HG02588 (cell line): ENCODE measurements around the gene VAV3.
"Not testable (repeated sequence)": the region's sequence is repeated elsewhere in the genome, so short reads cannot be mapped to it uniquely, and the experiment has no call there.

Source experiments
- ATAC-seq: cut with Tn5 transposase; IDR thresholded peaks from one replicate; pipeline ENCODE4 v1.9.1; 2021; ENCODE audit warnings: mild to moderate bottlenecking, moderate library complexity; ENCODE audit not compliant: unreplicated experiment

Gene VAV3

DNA sequence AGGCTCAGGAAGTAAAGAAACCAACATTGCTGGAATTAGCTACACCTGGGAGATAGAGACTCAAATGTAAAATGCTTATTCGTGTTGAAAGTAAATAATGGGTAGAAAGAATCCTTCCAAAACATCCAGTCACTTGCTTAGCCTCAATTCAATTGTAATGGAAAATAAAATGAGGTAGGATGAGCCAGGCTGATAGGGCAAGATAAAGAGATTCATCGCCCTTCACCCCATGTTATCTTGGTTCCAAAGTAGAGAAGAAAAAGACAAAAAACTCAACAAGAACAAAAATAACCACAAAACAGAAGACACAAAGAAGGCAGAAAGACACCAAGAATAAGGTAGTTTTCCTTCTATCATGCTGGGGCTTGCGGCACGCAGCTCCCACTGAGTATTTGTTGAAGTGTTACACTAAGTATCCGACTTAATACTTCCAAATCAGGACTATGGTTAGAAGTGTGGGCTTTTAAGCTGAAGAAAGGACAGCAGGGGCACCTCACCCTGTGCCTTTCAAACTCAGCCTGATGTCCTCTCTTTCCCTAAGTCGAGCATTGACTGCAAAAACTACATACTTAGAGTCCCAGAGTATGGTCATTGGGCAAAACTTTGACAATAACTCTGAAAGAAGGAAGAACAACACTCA, 202.1 kb downstream of the VAV3 start:
- ATAC-seq: no peak

DNA sequence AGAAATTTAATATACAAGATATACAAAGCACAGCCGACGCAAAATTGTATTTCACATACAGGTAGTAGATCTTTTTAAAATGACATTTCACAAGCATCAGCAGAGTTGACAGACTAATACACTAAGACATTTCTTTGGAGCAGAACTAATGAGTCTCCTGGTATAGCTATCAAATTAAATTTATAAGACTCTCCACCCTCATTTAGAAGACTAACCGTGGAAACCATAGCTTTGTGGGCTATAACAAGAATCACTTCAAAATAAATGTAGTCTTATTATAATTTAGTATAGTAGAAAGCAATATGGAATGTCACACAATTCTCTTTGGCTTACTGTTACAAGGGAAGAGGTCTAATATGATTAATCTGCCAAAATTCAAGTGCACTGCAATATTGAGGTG, 204.9 kb downstream of the VAV3 start:
- ATAC-seq: no peak

DNA sequence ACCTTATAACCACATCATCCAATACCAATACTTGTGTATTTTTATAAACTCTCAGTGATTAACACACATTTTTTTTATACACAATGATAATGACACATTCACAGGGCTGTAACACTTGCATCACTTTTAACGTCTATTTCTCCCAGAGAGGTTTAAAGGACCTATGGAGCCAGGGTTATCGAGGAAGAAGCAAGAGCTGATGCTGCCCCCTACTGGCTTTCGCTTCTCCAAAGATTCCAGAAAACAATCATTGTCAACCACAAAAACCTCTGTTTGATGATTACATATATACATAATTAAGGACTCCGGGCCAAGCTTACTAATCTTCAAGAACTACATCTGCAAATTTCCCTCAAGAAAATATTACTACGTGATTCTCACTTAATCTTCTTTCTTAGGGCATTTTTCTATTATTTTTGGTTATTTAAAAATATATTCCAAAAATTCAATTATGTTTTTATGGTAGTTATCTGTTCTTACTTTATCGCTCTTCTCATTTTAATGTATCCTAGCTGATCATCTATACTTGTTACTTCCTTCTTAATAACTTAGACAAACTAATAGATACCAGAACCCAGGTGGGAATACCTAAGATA, 214.5 kb downstream of the VAV3 start:
- ATAC-seq: no peak

DNA sequence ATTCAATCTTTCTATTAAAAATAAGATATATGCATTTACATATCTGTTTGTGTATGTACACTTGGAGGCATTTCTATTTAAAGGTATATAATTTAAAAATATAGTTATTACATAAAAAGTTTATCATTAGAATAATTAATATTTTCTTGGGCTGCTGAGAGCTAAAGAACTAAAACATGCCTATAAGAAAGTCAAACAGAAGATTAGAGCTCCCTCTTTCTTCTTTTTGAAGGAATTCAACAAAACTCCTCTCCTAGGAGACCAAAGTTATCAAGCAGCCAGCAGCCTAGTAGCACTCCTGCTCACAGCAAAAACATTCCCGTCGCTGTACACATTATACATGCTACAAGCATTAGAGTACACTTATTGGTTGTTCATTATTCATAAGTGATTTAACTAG, 216.4 kb downstream of the VAV3 start:
- no peak for ATAC-seq

DNA sequence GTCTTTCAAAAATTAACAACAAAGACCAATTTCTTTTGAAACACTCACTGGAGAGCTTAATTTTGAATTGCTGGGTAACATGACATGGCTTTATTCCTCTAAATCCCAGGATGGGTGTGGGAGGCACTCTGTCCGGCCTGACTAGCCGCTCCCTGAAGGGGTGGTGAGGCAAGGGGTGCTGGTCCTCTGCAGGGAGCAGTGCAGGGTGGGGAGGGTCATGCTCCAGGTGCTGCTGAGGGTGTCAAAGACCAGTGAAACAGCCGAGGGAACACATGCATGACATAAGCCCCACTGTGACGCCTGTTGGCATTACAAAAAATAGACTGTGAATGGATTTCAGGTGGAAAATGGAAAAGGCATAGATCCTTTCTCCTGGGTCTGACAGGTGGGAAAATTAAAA, 223.7 kb downstream of the VAV3 start:
- no peak for ATAC-seq

DNA sequence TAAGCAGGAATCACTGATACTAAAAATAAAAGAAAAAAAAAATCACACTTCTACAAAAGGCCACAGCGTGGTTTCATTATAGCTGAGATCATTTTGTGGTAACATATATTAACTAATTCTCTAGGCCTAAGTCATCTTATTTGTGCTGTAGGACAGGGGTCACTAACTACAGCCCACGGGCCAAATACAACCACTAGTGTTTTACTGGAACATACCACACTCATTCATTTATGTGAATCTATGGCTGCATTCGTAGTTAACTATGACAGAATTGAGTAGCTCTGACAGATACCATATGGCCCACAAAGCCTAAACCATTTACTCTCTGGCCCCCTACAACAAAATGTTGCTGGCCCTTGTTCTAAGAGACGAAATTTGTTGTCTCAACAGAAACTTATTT, 224.4 kb downstream of the VAV3 start:
- no peak for ATAC-seq

DNA sequence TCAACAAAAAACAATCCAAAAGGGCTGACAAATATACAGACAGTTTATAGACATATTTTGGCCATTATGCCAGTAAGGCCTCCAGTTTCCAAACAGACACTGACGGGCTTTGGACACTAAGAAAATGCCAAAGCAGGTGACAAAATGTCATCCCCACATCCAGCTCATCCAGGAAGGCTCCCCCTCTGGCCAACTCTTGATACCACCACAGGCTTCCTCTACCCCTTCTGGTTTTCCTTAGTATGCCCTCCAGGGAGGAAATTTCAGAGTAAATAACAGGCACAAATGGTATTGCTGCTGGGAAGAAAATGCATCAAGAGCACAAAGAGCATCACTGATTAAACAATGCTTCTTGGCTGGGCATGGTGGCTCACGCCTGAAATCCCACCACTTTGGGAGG, 225.3 kb downstream of the VAV3 start:
- no peak for ATAC-seq

DNA sequence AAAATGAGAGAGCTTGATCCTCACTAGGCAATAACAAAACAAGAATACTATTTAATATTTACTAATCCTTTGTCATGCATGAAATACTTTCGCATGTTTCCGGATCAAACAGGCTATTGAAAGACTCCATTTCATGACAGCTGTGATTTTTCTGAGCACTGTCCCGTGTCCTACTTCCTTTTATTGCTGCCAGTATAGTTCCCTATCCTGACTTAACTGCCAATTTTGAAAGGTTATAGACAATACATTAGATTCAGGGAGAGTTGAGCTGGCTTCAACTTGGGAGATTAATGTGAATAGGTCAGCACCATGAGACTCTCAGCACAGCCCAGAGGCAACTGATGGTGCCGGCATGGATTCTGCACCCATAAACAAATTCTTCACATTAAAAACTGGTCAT, 225.8 kb downstream of the VAV3 start:
- ATAC-seq: no peak

DNA sequence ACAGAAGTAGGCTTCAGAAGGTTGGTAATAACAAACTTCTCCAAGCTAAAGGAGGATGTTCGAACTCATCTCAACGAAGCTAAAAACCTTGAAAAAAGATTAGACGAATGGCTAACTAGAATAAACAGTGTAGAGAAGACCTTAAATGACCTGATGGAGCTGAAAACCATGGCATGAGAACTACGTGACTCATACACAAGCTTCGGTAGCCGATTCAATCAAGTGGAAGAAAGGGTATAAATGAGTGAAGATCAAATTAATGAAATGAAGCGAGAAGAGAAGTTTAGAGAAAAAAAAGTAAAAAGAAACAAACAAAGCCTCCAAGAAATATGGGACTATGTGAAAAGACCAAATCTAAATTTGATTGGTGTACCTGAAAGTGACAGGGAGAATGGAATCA, 231.6 kb downstream of the VAV3 start:
- ATAC-seq: not testable (repeated sequence)

DNA sequence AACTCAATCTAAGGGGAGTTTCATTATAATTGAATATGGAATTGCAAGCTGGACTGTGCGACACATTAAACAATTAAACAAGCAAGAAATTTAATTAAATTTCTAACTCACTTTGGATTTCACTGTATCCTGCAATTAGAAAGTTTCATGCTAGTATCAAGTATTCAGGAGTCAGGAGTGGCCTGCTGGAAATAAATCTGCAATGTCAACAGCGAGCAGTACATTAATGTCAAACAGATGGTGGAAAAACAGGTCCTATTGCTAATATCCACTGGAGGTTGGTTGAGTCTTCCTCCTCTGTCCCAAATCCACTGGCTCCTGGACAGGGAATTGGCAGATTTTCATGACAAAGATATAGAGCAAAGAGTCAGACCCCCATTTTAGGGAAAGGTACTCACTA, 237.1 kb downstream of the VAV3 start:
- ATAC-seq: no peak

DNA sequence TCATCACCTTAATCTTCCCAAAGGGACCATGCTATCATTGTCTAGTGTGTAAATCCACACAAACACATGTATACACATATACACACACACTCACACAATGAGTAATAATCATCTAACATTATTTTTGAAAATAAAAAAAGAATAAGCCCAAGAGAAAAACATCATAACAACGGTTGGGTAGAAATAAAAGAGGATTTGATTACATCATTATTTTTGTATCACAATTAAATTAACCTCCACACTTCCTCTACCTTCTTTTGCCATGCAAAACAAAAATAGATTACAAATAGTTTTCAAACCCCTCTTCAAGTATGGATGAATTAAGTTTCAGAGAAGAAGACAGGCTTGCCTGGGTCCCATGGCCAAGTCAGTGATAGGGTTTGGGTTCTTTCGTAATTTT, 238.1 kb downstream of the VAV3 start:
- ATAC-seq: no peak

DNA sequence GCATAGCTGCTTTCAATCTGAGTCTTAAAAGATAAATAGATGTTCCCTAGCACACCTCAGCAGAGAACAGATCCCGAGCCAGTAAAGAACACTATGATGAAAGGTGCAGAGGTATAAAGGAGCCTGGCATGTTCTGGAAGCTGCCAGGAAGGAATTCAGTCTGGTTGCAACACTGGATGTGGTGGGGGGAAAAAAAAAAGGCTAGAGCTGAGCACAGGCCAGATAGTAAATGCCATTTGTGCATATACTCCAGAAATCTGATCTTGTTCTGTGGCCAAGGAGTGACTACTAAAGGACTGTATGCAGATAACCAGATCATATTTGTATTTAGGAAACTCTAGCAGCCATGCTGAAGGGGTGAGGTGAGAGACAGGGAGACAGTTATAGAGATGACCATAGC, 240.3 kb downstream of the VAV3 start:
- no peak for ATAC-seq

DNA sequence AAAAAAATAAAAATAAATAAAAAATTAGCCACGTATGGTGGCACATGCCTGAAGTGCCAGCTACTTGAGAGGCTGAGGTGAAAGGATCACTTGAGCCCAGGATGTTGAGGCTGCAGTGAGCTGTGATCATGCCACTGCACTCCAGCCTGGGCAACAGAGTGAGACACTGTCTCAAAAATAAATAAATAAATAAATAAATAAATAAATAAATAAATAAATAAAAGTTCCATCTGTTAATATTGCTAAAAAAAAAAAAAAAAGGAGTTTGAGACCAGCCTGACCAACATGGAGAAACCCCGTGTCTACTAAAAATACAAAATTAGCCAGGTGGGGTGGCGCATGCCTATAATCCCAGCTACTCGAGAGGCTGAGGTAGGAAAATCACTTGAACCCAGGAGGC, 244.8 kb downstream of the VAV3 start:
- not testable (repeated sequence) for ATAC-seq

DNA sequence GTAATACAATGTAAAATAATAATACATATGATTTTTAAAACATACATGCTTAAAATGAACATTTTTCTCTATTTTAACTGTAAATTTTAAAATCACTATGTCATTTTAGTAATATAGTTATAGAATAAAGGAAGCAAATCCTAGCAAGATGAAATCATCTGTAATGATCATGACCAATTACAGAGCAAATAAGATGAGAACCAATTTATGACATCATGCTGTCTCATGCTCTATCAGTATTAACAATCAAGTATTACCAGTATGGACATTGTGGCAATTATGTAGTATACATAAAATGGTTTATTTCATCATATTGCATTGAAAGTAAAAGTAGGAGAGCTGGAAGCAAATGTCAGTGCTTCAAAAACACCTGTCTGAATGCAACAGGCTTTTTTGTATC, 255.0 kb downstream of the VAV3 start:
- ATAC-seq: no peak

DNA sequence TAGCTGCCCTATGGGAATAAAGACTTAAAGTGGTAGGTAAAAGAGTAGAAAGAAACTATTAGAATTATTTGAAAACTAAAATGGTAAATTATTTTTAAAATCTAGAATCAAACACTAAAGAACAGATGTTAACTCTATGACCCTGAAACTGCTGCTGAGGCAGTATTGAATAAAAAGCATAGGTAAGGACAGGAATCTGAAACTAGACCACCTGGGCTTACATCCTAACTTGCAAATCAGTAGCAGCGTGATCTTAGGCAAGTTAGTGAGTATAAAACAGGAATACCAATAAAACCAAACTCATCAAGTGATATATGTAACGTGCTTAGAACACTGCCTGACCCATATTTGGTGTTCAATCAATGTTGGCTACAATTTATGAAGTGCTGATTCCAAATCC, 257.9 kb downstream of the VAV3 start:
- ATAC-seq: no peak

DNA sequence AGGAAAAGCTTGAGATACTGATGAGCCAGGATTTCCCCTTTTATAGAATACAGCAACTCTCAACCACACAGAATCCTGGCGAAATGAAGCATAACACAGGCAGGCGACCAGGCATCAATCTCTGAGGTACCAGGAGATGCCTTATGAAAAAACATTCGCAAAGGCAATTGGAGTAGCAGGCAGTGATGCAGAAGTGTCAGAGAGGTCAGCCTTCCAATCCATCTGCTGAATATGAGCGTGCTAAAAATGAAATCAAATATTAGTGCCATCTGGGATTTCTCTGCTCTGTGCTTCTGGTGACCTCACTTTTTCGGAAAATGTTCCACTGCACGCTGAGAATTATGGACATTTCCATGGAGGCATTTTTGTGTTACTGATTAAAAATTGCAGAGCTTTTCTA, 258.8 kb downstream of the VAV3 start:
- no peak for ATAC-seq

DNA sequence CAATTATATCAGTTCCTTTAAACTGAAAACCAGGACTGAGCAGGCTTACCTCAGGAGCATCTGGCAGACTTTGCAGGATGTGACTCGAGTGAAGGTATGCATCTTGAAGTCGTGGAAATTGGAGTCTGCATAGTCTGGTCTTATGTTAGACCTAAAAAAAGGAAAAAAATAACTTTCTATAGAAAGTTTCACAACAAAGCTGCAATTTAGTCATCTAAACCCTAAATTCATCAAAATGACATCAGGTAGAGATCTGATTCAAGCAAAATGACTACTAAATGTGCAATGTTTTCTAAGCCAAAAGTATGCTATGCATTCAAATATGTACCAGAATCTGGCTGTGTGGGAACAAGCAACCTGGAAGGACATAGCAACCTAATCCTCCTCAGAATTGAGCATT, 260.1 kb downstream of the VAV3 start:
- no peak for ATAC-seq

DNA sequence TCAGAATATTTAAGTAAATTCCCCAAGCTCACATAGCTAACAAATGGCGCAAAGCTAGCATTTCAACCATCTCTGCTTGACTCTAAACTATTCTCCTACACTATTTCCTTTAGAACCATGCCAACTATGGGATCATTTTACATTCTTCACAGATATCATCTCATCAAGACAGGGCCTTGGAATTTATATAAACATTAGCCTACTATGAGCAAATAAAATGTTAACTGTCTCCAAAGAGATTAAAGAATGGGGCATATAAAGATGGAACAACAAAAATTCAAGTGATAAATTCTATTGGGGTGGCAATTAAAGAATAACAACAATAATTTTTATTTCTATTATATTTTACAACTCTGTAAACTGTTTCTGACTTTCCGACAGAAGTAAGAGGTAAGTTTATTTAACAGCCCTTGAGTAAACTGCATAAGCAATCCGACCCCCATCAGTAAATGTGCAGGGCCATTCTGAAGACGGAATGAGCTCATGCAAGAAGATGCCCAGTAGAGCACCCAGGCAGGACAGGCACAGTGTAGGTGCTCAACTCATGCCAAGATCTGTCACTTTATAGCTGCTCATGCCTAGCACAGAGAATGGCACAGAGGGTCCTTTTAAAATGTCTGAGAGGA, 261.9 kb downstream of the VAV3 start:
- no peak for ATAC-seq

DNA sequence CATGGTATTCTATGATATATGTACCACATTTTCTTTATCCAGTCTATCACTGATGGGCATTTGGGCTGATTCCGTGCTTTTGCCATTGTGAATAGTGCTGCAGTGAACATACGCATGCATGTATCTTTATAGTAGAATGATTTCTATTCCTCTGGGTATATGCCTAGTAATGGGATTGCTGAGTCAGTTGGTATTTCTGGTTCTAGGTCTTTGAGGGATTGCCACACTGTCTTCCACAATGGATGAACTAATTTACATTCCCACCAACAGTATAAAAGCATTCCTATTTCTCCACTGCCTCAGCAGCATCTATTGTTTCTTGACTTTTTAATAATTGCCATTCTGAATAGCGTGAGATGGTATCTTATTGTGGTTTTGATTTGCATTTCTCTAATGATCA, 264.3 kb downstream of the VAV3 start:
- ATAC-seq: not testable (repeated sequence)

DNA sequence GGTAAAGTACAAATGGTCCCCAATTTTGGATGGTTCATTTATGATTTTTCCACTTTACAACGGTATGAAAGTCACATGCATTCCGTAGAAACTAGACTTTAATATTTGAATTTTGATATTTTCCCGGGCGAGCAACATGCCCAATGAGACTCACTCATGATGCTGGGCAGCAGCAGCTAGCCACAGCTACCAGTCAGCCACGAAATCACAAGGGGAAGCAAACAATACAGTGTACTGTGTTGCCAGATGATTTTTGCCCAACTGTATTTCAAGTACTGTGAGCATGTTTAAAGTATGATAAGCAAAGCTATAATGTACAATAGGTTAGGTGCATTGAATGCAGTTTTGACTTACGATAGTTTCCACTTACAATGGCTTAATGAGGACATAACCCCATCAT, 266.8 kb downstream of the VAV3 start:
- no peak for ATAC-seq

DNA sequence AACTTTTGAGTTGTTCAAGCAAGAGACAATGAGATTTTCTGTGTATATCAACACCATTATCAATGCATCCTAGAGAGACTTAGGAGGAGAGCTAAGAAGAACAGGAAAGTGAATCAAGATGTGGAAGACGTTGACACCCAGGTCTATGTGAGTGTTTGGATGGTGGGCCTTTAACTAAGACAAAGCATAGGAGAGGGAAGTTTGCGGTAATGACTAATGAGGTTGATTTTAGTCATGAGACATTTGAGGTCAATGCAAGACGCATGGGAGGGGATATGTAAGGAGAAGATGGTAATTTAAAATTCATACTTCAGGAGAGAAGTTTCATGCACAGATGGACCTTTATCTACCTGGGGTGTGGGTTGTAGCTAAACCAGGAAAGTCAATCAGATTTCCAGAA, 269.6 kb downstream of the VAV3 start:
- no peak for ATAC-seq

DNA sequence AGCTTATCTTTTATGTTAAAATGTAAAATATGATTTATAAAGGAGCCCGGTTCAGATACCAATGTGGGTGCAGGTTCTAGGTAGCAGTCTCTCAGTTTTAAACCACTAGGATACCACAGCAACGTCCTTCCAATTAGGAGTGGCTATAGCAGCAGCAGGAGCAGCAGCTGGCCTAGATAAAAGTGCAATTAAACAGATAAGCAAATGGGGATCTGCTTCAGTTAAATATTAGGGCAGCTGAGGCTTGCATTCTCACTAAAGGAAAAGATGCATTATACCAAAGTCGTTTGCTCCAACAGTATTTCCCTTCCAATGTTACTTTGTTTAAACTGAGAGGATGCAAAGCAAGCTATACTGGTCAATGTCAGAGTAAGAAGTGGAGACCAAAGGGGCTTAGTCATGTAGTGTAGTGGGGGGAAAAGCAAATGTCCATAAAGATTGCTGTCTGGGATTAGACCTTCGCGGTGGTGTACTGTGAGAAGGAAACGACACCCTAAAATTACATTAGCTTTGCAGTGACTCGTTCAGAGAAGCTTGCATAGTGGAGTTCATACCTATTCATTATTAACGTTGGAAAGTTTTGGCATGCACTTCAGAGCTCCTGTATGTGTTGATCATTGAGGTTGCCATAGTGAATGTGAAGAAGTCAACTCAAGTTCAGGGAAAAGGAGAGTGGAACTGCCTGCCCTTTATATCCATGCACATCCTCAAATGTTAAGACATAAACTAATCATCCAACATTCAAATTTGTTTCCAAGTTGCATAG, 272.2 kb downstream of the VAV3 start:
- no peak for ATAC-seq
